ENCODE measurements around the gene GALNTL6. TPM values are rescaled to one million over a fixed set of nuclear protein-coding genes. Genes with fewer than 3 reads are reported as not detected.
A peak's percentile ranks its signal among the peaks of the same experiment; 100 is the strongest.

The GALNTL6 gene
- total and polyA plus RNA-seq, 2 of the 4 experiments (the other 2 are of a cell fraction): under 0.01 TPM; not detected in 1

- 0 out of 2 replicates have a peak overlapping the region, but pooled peaks have one; percentile 34 for H3K14ac ChIP-seq (replicated peaks; ENCODE audit: low read depth, low read length)
- H3K27ac ChIP-seq (ENCODE audit: insufficient read depth, low read length): peak overlapping the region; percentile 84; the same call in 1 of the 2 replicates
- WGBS, 2 experiments (ENCODE audit: extremely low coverage in 2 of 2, insufficient read length in 1 of 2): no CpG with 5 or more reads among the region's 2 CpGs
- H4K8ac ChIP-seq (ENCODE audit: low read depth in 2 of 2, low read length in 2 of 2): peak overlapping the region in 1 of 2 experiments; percentile 83; a peak in 2 of 4 replicates
- H4K20me1 ChIP-seq (ENCODE audit: insufficient read depth, low read length): no peaks in the 10 kb centered on the region
- intact Hi-C loops (cut with micrococcal nuclease) (no loop called here), in situ Hi-C loops (cut with MboI; ENCODE audit: low sequenced_read_pairs) (no loop called here), dilution Hi-C loops (cut with HindIII; ENCODE audit: low sequenced_read_pairs, unreplicated experiment) (no loop called here)
- peak overlapping the region; percentile 86; the same call in 1 of the 2 replicates for H2BK20ac ChIP-seq (ENCODE audit: low read depth, low read length)
- peak overlapping the region; percentile 51; the same call in 1 of the 2 replicates for H4K91ac ChIP-seq (ENCODE audit: insufficient read depth, low read depth, low read length)
- no peak overlapping the region; the same call in 1 of the 2 replicates for H3K9ac ChIP-seq (ENCODE audit: low read depth, low read length)
- H3K18ac ChIP-seq (ENCODE audit: low read depth, low read length): peak overlapping the region; percentile 93
- no peak overlapping the region for H2BK15ac ChIP-seq (ENCODE audit: low read depth, low read length)
- no TSS peak for BruUV-seq (replicated peaks)
- no peaks in the 10 kb centered on the region for H3K9me1 ChIP-seq (ENCODE audit: insufficient read depth, low read length)
- DNase-seq: peak; percentile 92
- peaks cover 2% of the 10 kb centered on the region; the same call in 1 of the 2 replicates for H3K4me1 ChIP-seq (ENCODE audit: control insufficient read depth, insufficient read depth, low read length)
- H3K56ac ChIP-seq (ENCODE audit: extremely low read depth, insufficient read depth, low read length): peak overlapping the region; percentile 70; the same call in 1 of the 2 replicates
- peak overlapping the region; percentile 81 for H3K4ac ChIP-seq (ENCODE audit: low read depth, low read length)
- ChIA-PET CTCF (no interaction called here), POLR2A (ENCODE audit: unreplicated experiment) (interaction anchor here (0.5 to 0.7 kb wide), 2 partner anchors 15 to 1506 kb away, joined by 4 to 14 read pairs; no protein-coding TSS in a partner anchor)
- peak overlapping the region; percentile 94 for H2BK120ac ChIP-seq (ENCODE audit: low read depth, low read length)
- H4K5ac ChIP-seq (ENCODE audit: low read depth, low read length): peak overlapping the region; percentile 96
- ATAC-seq (ENCODE audit: low read depth): peak; percentile 88
- peaks cover 5% of the 10 kb centered on the region for H3K9me3 ChIP-seq (ENCODE audit: control insufficient read depth, insufficient read depth, low read length)
- no peak overlapping the region for H2AK9ac ChIP-seq (replicated peaks; ENCODE audit: low read depth, low read length, poor library complexity)
- H2AFZ ChIP-seq (replicated peaks; ENCODE audit: low read length, poor library complexity): peak overlapping the region; percentile 9
- peak overlapping the region; percentile 86 for H2BK5ac ChIP-seq (ENCODE audit: low read depth, low read length, poor library complexity, severe bottlenecking)
- H3K4me2 ChIP-seq (ENCODE audit: low read depth, low read length): no peak overlapping the region; the same call in 1 of the 2 replicates
- no peak overlapping the region for H2AK5ac ChIP-seq (ENCODE audit: low read depth, low read length)
- no peak for TF ChIP-seq SMC3 (IDR thresholded peaks at IDR 0.05; ENCODE audit: low read depth, low read length)
- peak; percentile 58; the same call in 1 of the 2 replicates for TF ChIP-seq BHLHE40 (IDR thresholded peaks at IDR 0.05; ENCODE audit: low read depth, low read length)
- TF ChIP-seq NFE2L2 (IDR thresholded peaks at IDR 0.05; ENCODE audit: low read depth, low read length): no peak
- TF ChIP-seq FOS (IDR thresholded peaks at IDR 0.05; ENCODE audit: low read depth, low read length): peak; percentile 65
- H3K36me3 ChIP-seq (ENCODE audit: control insufficient read depth, insufficient read depth, low read length): no peaks in the 10 kb centered on the region
- H3K27me3 ChIP-seq (ENCODE audit: control insufficient read depth, insufficient read depth, low read length): no peaks in the 10 kb centered on the region; the same call in 1 of the 2 replicates
- no peak overlapping the region for H3K4me3 ChIP-seq (ENCODE audit: insufficient read depth, low read depth, low read length)
- no peaks in the 10 kb centered on the region for H3K79me1 ChIP-seq (ENCODE audit: low read depth in 1 of 2, low read length in 2 of 2)
- H3K23ac ChIP-seq (ENCODE audit: low read depth, low read length): no peak overlapping the region
Measured at GRCh38 chr4:172982151-172982590, 1169.0 kb downstream of the GALNTL6 start.
